ENCODE results near the gene PIP5K1C.
"Not testable (repeated sequence)": the region's sequence is repeated elsewhere in the genome, so short reads cannot be mapped to it uniquely, and the experiment has no call there.

The PIP5K1C gene

DNA sequence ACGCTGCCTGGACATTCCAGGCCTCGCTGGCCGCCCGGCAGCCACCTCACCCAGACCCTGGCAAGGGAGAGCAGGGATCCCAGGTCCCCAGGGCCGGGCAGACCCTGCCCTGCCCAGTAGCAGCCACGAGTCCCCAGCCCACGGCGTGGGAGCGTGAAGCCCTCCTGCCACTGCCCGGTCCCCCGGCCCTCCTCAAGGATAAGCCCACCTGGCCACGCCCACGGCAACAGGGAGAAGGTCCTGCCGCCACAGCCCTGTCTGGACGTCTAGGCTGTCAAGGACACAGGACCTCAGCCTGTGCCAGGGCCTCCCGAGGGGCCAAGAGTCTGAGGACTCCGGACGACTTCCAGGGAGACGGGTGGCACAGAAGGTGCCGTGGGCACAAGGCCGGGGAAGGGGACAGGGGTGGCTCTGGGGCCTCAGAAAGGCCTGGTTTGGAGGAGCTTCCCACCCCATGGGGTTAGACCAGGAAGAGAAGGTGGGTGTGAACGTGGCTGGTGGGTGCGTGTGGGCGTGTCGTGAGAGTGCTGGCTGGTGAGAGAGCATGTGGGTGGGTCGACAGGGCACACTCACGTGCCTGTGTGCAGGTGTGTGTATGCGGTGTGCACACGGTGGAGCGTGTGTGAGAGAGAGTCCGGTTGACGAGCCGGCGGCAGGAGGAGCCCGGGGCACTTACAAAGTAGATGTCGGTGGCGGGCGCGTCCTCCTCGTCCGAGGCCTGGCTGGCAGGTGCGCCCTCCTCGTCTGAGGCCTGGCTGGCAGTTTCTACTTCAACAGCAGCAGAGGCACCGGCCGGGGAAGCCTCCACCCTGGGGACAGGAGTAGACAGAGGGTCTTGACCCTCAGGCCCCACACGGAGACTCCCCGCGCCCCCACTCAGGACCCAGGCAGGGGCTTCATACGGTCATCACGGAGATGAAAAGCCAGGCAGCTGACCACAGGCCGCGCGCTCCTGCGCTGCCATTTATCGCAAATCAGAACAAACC lies 61.8 kb downstream of the PIP5K1C start:
- in situ Hi-C loops (cut with HindIII; ENCODE audit: low pct_ligation_motif_present, low pct_unique_long_range_greater_than_20kb, low sequenced_read_pairs): no loop called here
- DNase-seq: no peak

- in situ Hi-C loops (cut with HindIII; ENCODE audit: low pct_ligation_motif_present, low pct_unique_long_range_greater_than_20kb, low sequenced_read_pairs): no loop called here
- no peak for DNase-seq
Measured at GRCh38 chr19:3637621-3638020, 62.6 kb downstream of the PIP5K1C start.

GRCh38 chr19:3636962-3637361 lies 63.3 kb downstream of the PIP5K1C start:
- in situ Hi-C loops (cut with HindIII; ENCODE audit: low pct_ligation_motif_present, low pct_unique_long_range_greater_than_20kb, low sequenced_read_pairs): no loop called here
- no peak for DNase-seq

GRCh38 chr19:3636506-3636905 lies 63.8 kb downstream of the PIP5K1C start:
- DNase-seq: no peak
- in situ Hi-C loops (cut with HindIII; ENCODE audit: low pct_ligation_motif_present, low pct_unique_long_range_greater_than_20kb, low sequenced_read_pairs): no loop called here

DNA sequence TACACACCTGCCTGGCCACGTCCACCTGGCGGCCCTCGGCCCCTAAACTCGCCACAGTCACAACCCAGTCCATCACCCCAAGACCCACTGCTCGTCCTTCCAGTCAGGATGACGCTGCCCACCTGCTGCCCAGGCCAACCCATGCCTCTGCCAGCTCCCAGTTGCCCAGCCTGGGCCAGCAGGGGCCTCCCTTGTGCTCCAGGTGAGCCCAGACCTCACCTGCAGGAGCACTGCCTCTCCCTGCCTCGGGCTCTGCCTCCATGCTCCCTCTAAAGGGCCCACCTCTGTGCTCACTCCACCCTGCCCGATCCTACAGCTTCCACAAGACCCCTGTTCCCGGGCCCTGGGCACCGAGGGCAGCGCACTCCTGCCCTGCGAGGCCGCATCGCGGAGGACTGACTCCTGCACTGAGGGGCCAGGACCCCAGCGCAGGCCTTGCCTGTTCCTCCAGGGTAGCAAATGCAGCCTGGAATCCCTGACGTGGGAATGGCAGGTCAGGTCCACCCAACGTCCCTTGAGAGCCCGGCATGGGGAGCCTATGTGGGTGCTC lies 65.7 kb downstream of the PIP5K1C start:
- in situ Hi-C loops (cut with HindIII; ENCODE audit: low pct_ligation_motif_present, low pct_unique_long_range_greater_than_20kb, low sequenced_read_pairs): no loop called here
- no peak for DNase-seq

DNA sequence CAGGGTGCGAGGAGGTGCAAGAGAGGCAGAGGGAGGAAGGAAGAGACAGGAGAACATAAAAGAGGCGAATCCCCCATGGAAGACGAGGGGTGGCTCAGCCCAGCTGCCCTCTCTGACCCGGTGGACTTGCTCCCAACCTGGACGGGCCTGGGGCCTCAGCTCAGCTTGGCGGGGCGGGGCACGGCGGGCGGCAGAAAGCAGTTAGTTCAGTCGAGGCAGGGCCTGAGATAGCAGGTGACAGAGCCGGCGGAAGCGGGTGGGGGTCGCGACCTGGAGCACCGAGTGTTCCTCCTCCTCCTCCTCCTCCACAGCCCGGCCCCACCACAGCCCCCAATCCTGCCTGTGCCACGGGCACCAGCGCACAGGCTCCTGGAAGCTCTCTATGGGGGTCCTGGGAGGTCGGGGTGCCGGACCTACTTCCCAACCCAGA lies 66.7 kb downstream of the PIP5K1C start:
- in situ Hi-C loops (cut with HindIII; ENCODE audit: low pct_ligation_motif_present, low pct_unique_long_range_greater_than_20kb, low sequenced_read_pairs): no loop called here
- DNase-seq: no peak

- DNase-seq: no peak
- in situ Hi-C loops (cut with HindIII; ENCODE audit: low pct_ligation_motif_present, low pct_unique_long_range_greater_than_20kb, low sequenced_read_pairs): no loop called here
Measured at GRCh38 chr19:3632739-3633558, 67.3 kb downstream of the PIP5K1C start.

GRCh38 chr19:3632098-3632497 lies 68.2 kb downstream of the PIP5K1C start:
- DNase-seq: no peak
- in situ Hi-C loops (cut with HindIII; ENCODE audit: low pct_ligation_motif_present, low pct_unique_long_range_greater_than_20kb, low sequenced_read_pairs): no loop called here

DNA sequence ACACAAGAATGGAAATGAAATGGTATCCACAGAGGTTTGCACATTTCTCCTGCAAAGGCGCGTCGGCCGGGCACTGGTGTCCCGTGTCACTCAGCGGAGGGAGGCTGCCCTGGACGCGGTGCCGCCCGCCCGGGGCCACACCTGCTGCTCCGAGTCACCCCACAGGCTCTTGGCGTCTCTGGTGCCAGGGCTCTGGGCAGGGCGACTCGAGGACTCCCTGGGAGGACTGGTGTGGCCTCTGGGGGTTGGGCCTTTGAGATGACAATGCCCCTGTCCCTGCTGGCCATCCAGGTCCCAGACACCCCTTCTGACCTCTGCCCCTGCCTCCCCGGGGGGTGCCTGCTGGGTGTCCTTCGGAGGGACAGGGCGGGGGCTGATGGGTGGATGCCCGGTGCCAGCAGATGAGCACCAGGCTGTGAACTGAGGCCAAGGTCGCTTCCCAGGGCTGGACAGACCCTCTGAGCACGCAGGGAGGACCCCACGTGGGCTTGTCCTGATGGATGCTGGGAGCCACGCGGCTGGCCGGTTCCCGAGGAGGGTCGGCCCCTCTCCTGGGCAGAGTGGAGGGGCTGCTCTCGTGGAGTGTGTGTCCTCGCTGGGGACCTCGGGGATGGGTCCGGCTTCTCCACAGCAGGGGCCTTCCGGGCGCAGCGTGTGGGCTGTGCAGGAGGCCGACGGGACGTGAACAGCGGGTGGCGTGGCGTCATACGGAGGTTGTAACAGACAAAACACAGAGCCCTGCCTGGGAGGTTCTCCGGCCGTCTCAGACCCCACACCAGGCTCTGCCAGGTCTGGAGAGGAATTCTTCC lies 69.0 kb downstream of the PIP5K1C start:
- in situ Hi-C loops (cut with HindIII; ENCODE audit: low pct_ligation_motif_present, low pct_unique_long_range_greater_than_20kb, low sequenced_read_pairs): no loop called here
- DNase-seq: no peak

DNA sequence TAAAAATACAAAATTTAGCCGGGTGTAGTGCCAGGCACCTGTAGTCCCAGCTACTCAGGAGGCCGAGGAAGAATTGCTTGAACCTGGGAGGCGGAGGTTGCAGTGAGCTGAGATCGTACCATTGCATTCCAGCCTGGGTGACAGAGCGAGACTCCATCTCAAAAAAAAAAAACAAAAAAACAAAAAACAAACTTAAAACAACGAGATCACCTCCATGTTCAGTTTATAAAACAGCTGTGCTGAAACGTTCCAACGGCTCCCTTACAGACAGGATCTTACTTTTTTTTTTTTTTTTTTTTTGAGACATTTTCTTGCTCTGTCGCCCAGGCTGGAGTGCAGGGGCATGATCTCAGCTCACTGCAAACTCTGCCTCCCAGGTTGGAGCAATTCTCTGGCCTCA lies 71.5 kb downstream of the PIP5K1C start:
- in situ Hi-C loops (cut with HindIII; ENCODE audit: low pct_ligation_motif_present, low pct_unique_long_range_greater_than_20kb, low sequenced_read_pairs): not testable (repeated sequence)

DNA sequence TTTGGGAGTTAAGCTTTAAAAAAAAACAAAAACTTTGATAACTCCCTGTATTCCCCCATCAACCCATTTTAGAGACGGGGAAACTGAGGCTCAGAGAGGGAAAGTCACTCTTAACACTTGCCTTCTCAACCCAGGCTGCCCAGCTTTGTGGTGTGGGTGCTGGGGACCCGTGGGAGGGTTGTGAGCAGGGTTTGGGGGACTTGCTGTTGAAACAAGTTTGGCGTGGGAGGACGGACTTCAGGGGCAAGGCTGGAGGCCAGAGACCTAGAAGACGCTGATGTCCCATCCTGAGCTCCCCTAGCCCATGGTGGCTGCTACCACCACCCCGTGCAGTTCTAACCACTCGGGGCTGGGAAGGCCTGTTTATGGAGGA lies 72.9 kb downstream of the PIP5K1C start:
- no peak for DNase-seq
- in situ Hi-C loops (cut with HindIII; ENCODE audit: low pct_ligation_motif_present, low pct_unique_long_range_greater_than_20kb, low sequenced_read_pairs): no loop called here

More for the DNA sequence above, 71.5 kb downstream of the PIP5K1C start:
- DNase-seq: not testable (repeated sequence)

DNA sequence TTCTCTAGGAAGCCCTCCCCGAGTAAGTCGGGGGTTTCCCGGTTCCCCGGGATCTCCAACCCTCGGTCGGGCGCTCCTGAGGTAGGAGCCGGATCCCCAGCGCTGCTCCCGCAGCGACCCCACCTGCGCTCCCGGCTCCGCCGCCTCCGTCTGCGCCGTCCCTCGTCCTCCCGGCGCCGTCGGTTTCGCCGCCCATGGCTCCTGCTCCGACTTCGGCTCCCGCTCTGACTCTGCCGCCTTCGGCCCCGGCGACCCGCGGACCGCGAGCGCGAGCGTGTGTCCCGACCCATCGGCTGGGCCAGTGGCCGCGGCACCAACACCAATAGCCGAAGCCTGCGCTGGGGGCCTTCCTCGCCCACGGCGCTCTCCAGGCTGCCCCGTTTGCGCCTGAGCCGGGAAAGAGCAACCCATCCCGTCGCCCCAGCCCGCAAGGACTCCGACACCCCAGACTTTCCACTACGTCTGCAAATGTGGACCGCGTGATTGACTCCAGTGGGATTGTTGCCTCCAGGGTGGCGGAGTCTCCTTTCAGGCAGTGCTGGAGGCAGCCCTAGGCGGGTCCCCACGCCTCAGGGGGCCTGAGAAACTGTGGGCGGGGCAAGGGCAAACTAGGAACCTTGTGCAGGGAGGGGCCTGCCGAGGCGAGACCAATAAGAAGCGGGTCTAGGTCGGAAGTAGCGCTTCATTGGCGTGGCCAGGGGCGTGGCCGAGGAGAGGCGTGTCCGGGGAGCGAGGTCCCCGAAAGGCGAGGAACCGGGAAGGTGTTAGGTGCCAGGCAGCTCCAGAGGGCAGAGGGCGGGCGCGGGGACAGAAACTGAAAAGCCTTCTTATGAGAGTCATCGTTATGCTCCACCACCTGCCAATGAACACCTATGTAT lies 73.6 kb downstream of the PIP5K1C start, which contains the start of gene CACTIN:
TSS of gene CACTIN (minus strand) at position 318 of the 878 bp plus-strand sequence. CDS start at position 290, 28 bp downstream.
- peak; percentile 97 for DNase-seq
- in situ Hi-C loops (cut with HindIII; ENCODE audit: low pct_ligation_motif_present, low pct_unique_long_range_greater_than_20kb, low sequenced_read_pairs): no loop called here

- in situ Hi-C loops (cut with HindIII; ENCODE audit: low pct_ligation_motif_present, low pct_unique_long_range_greater_than_20kb, low sequenced_read_pairs): no loop called here
Measured at GRCh38 chr19:3625996-3626472, 74.2 kb downstream of the PIP5K1C start.

GRCh38 chr19:3623716-3624115 lies 76.6 kb downstream of the PIP5K1C start:
- no peak for DNase-seq
- in situ Hi-C loops (cut with HindIII; ENCODE audit: low pct_ligation_motif_present, low pct_unique_long_range_greater_than_20kb, low sequenced_read_pairs): no loop called here

More at GRCh38 chr19:3625996-3626472, 74.2 kb downstream of the PIP5K1C start:
- no peak for DNase-seq

DNA sequence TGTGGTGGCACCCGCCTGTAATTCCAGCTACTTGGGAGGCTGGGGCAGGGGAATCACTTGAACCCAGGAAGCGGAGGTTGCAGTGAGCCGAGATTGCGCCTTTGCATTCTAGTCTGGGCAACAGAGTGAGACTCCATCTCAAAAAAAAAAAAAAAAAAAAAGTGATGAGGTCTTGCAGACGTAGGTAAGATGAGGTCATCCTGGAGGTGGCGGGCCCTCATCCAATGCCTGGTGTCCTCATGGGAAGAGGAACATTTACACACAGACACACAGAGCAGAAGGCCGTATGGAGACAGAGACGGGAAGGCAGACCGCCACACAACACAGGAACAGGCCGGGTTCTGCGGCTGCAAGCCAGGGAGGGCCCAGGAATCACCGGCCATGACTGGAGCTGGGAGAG lies 78.0 kb downstream of the PIP5K1C start:
- in situ Hi-C loops (cut with HindIII; ENCODE audit: low pct_ligation_motif_present, low pct_unique_long_range_greater_than_20kb, low sequenced_read_pairs): no loop called here
- no peak for DNase-seq

- in situ Hi-C loops (cut with HindIII; ENCODE audit: low pct_ligation_motif_present, low pct_unique_long_range_greater_than_20kb, low sequenced_read_pairs): no loop called here
- no peak for DNase-seq
Measured at GRCh38 chr19:3621689-3622088, 78.6 kb downstream of the PIP5K1C start.

- in situ Hi-C loops (cut with HindIII; ENCODE audit: low pct_ligation_motif_present, low pct_unique_long_range_greater_than_20kb, low sequenced_read_pairs): no loop called here
- DNase-seq: no peak
Measured at GRCh38 chr19:3620817-3621547, 79.3 kb downstream of the PIP5K1C start.

All from ACHN (cell line).